ENCODE results near the gene ETV3. TPM values are rescaled to one million over a fixed set of nuclear protein-coding genes. Genes with fewer than 3 reads are reported as not detected.

Gene ETV3
- total RNA-seq, 1 experiment from 2014 or later: 21.2 TPM

GRCh38 chr1:157154291-157154690 is 16.1 kb upstream of the ETV3 start:
- no peak overlapping the region for H3K4me3 ChIP-seq (replicated peaks in 1 of 2; ENCODE audit: low read depth in 1 of 2, low read length in 2 of 2)
- H4K20me1 ChIP-seq (ENCODE audit: insufficient read depth): no peaks in the 10 kb centered on the region
- no peaks in the 10 kb centered on the region for H3K79me2 ChIP-seq (ENCODE audit: insufficient read depth, low read length)
- no peak overlapping the region for H3K4me2 ChIP-seq (ENCODE audit: low read length)
- DNase-seq (ENCODE audit: low read depth, low spot score) (no peak), ATAC-seq (no peak)
- POLR2A ChIA-PET: interaction anchor here (2.5 kb wide), 1 partner anchor 64 kb away, joined by 8 read pairs; no protein-coding TSS in a partner anchor
- BruUV-seq (replicated peaks): no TSS peak
- intact Hi-C loops (cut with micrococcal nuclease): no loop called here
- H3K9ac ChIP-seq (ENCODE audit: low read length): no peak overlapping the region
- no peak for TF ChIP-seq ZFX (IDR thresholded peaks at IDR 0.05)
- TF ChIP-seq JUND (IDR thresholded peaks at IDR 0.05): no peak
- no peak for TF ChIP-seq MAX (IDR thresholded peaks at IDR 0.05)
- TF ChIP-seq ZBTB33 (IDR thresholded peaks at IDR 0.05; ENCODE audit: extremely low read depth, insufficient replicate concordance, low read length): no peak
- TF ChIP-seq FOSL1 (IDR thresholded peaks at IDR 0.05; ENCODE audit: low read depth): no peak
- no peak for TF ChIP-seq YY1 (IDR thresholded peaks at IDR 0.05; ENCODE audit: extremely low read depth, insufficient replicate concordance, low read depth, low read length)
- TF ChIP-seq POLR2AphosphoS5 (IDR thresholded peaks at IDR 0.05; ENCODE audit: low read depth, low read length): no peak
- no peak for TF ChIP-seq EZH2 (IDR thresholded peaks at IDR 0.05)
- no peak for TF ChIP-seq TCF7L2 (IDR thresholded peaks at IDR 0.05; ENCODE audit: borderline replicate concordance, extremely low read depth, insufficient read depth, insufficient read length)
- TF ChIP-seq RAD21 (IDR thresholded peaks at IDR 0.05; ENCODE audit: low read depth): no peak
- TF ChIP-seq, protein P1, sequence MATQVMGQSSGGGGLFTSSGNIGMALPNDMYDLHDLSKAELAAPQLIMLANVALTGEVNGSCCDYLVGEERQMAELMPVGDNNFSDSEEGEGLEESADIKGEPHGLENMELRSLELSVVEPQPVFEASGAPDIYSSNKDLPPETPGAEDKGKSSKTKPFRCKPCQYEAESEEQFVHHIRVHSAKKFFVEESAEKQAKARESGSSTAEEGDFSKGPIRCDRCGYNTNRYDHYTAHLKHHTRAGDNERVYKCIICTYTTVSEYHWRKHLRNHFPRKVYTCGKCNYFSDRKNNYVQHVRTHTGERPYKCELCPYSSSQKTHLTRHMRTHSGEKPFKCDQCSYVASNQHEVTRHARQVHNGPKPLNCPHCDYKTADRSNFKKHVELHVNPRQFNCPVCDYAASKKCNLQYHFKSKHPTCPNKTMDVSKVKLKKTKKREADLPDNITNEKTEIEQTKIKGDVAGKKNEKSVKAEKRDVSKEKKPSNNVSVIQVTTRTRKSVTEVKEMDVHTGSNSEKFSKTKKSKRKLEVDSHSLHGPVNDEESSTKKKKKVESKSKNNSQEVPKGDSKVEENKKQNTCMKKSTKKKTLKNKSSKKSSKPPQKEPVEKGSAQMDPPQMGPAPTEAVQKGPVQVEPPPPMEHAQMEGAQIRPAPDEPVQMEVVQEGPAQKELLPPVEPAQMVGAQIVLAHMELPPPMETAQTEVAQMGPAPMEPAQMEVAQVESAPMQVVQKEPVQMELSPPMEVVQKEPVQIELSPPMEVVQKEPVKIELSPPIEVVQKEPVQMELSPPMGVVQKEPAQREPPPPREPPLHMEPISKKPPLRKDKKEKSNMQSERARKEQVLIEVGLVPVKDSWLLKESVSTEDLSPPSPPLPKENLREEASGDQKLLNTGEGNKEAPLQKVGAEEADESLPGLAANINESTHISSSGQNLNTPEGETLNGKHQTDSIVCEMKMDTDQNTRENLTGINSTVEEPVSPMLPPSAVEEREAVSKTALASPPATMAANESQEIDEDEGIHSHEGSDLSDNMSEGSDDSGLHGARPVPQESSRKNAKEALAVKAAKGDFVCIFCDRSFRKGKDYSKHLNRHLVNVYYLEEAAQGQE (IDR thresholded peaks at IDR 0.05; ENCODE audit: low read depth): no peak
- no peak for TF ChIP-seq CBX3 (IDR thresholded peaks at IDR 0.05; ENCODE audit: low read depth)
- no peak for TF ChIP-seq SP1 (IDR thresholded peaks at IDR 0.05; ENCODE audit: low read depth)
- TF ChIP-seq POLR2A (IDR thresholded peaks at IDR 0.05; ENCODE audit: borderline replicate concordance, extremely low read depth, insufficient read depth, insufficient read length): no peak
- no peak for TF ChIP-seq SRF (IDR thresholded peaks at IDR 0.05; ENCODE audit: low read depth)
- no peak for TF ChIP-seq ZNF274 (IDR thresholded peaks at IDR 0.05; ENCODE audit: low read depth, low read length)
- no peak for TF ChIP-seq SIN3A (IDR thresholded peaks at IDR 0.05; ENCODE audit: low read depth)
- no peak for TF ChIP-seq CTCF (IDR thresholded peaks at IDR 0.05 in 2 of 3, conservative IDR thresholded peaks at IDR 0.05 in 1 of 3; ENCODE audit: borderline replicate concordance in 1 of 3, insufficient read depth in 1 of 3, low read depth in 2 of 3, low read length in 2 of 3)
- TF ChIP-seq ELF1 (IDR thresholded peaks at IDR 0.05; ENCODE audit: borderline replicate concordance, low read depth): no peak
- TF ChIP-seq CEBPB (IDR thresholded peaks at IDR 0.05; ENCODE audit: low read depth): no peak
- RAD21 ChIA-PET (ENCODE audit: low non-redundant PET in 1 of 2, low total read pairs in 2 of 2, uncharacterized antibody in 2 of 2, unreplicated experiment in 2 of 2): interaction anchor here (3.3 to 3.6 kb wide), 2 partner anchors 64 kb away, joined by 22 to 30 read pairs; no protein-coding TSS in a partner anchor
- no peaks in the 10 kb centered on the region for H3K9me3 ChIP-seq (ENCODE audit: control insufficient read depth in 1 of 2, insufficient read depth in 1 of 2, low read depth in 1 of 2, low read length in 2 of 2)
- H3K9me2 ChIP-seq (ENCODE audit: insufficient read depth): no peaks in the 10 kb centered on the region
- no peaks in the 10 kb centered on the region for H3K27me3 ChIP-seq (ENCODE audit: insufficient read depth, low read length)
- CTCF ChIA-PET: interaction anchor here (0.7 to 5.8 kb wide), 7 partner anchors 12 to 872 kb away, joined by 3 to 140 read pairs (median 14); partner anchors contain the start of gene ETV3
- H3K36me3 ChIP-seq (ENCODE audit: control insufficient read depth in 1 of 2, insufficient read depth in 2 of 2, low read length in 2 of 2): no peaks in the 10 kb centered on the region
- no peak overlapping the region for H2AFZ ChIP-seq (ENCODE audit: low read depth, low read length, poor library complexity, severe bottlenecking)
- no peak overlapping the region for H3K27ac ChIP-seq (ENCODE audit: low read depth, low read length)
- H3K4me1 ChIP-seq (ENCODE audit: control insufficient read depth in 1 of 2, insufficient read depth in 2 of 2, low read length in 2 of 2): peaks cover 8 to 29% of the 10 kb centered on the region in 2 experiments; a peak in 3 of 4 replicates
